Stimulated activated CD4-positive, alpha-beta T cell treated with anti-CD3 and anti-CD28 coated beads, Interleukin-1b, Interleukin-23, amount 100 ng/mL, for 1 hour (primary cell): Measurements from ENCODE around the gene VPS4A.

Experiments
- DNase-seq, 2 donors: peaks; one replicate each; pipeline ENCODE4 v3.0.0-alpha.2; 2020; ENCODE audit warnings: low read depth in 2 of 2

VPS4A gene

GRCh38 chr16:69307091-69307490 lies 4.1 kb upstream of the VPS4A start:
- DNase-seq, result no peak

DNA sequence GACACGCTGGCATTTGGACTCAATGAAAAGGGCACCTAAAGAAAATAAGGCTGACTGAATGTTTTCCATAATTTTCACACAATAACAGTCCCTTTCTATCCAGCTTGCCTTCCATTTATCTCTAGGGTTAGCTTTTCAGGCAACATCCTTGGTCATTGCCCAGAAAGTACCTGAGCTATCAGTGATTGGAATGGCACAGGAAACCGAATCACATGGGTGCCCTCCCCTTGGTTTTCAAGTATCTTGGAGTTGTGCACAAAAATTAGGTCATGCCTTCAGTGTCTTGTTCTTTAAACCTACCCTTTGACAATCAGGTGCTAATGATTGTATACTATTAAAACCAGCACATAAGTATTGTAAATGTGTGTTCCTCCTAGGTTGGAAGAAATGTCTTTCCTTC lies 3.3 kb upstream of the VPS4A start:
- DNase-seq, result no peak

GRCh38 chr16:69309316-69309715 lies 1.8 kb upstream of the VPS4A start:
- no peak for DNase-seq

DNA sequence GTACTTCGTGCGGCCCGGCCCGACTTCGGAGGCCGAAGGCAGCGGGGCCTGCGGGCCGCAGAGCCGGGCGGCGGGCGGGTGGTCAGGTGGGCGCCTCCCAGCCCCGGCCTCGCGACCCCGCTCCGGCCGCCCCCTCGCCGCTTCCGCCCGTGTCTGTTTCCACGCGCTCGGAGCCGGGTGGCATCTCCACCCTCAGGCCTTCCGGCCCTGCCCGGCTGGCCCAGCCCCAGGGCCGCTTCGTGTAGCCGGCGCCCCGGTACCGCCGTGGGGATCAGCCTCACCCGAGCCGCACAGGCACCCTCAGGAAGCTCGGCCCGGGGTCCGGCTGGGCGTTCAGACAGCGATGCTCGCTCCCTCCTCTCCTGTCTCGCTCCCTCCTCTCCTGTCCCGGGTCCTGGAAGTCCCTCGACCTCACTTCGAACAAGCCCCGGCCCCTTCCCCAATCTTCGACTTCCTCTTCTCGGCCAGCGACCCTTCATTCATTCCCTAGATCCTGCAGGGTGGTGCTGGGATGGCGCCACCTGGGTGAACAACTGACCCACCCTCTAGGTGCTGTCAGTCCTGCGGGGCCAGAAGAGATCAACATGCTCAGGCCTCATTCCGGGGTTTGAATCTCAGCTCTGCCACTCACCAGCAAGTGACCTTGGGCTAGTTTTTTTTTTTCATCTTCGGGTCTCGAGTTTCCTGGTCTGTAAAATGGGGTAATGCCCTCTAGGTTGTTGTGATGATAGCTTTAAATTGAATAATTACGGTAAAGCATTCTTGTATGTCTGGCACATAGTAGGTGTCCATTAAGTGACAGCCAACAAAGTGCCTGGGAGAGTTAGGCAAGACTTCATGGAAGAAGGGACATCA lies 610 bp downstream of the VPS4A start:
- no peak for DNase-seq

DNA sequence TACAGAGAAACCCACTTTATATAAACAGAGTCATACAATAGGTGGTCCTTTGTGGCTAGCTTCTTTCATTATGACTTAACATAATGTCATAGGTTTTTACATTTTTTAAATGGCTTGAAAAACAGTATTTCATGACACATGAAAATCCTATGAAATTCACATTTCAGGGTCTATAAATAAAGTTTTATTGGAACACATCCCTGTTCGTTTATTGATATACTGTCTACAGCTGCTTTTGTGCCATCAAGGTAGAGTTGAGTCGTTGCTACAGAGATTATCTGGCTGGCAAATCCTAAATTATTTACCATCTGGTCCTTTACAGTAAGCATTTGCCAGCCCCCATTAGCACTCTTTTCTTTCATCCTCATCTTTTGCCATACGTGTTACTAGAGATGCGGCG lies 2.3 kb downstream of the VPS4A start:
- DNase-seq, result no peak

- no peak for DNase-seq
Observed at GRCh38 chr16:69314534-69314933, 3.4 kb downstream of the VPS4A start.

- DNase-seq, result no peak
Observed at GRCh38 chr16:69315486-69316311, 4.5 kb downstream of the VPS4A start.

GRCh38 chr16:69316595-69317034 lies 5.5 kb downstream of the VPS4A start:
- DNase-seq, result no peak

DNA sequence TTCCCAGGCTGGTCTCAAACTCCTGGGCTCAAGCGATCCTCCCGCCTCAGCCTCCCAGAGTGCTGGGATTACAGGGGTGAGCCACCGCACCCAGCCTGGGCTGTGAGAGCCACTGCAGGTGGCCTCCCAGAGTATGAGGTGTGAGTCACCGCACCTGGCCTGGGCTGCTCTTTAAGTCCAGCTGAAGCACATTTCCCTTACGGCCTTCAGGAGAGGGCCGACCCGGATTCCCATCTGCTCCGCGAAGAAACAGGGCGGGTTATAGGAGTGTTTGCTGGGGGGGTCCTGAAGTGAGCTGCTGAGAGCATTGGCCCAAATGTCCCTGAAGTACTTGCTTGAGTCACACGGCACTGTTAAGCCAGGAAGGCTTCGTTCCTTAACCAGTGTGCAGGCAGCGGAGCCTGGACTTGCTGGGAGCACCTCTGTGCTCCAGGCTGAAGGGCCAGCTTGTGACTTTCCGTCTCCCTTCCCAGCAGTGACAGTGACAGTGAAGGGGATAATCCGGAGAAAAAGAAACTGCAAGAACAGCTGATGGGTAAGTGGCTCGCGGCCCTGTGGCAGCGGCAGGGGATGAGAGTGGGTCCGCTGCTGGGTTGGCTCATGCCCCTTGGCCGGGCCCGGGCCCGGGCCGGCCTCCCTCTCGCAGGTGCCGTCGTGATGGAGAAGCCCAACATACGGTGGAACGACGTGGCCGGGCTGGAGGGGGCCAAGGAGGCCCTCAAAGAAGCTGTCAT lies 7.2 kb downstream of the VPS4A start:
- no peak for DNase-seq

GRCh38 chr16:69318911-69319289 lies 7.8 kb downstream of the VPS4A start:
- DNase-seq, result no peak

GRCh38 chr16:69319381-69319780 lies 8.2 kb downstream of the VPS4A start:
- no peak for DNase-seq

GRCh38 chr16:69319826-69320739 lies 8.9 kb downstream of the VPS4A start:
- DNase-seq, result no peak

DNA sequence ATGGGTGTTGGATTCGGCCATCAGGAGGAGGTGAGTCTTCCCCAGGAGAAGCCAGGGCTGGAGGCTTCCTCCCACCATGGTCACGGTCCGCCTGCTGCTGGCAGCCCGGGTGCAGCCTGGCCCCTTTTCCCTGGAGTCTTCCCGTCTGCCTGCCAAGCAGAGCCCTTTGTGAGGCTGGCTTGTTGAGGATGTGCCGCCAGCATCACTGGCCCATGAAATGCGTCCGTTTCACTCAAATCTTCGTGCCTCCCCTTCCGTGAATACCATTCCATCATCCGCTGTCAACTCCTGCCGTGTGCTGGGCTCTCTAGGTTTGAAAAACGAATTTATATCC lies 9.6 kb downstream of the VPS4A start:
- DNase-seq, result no peak

DNA sequence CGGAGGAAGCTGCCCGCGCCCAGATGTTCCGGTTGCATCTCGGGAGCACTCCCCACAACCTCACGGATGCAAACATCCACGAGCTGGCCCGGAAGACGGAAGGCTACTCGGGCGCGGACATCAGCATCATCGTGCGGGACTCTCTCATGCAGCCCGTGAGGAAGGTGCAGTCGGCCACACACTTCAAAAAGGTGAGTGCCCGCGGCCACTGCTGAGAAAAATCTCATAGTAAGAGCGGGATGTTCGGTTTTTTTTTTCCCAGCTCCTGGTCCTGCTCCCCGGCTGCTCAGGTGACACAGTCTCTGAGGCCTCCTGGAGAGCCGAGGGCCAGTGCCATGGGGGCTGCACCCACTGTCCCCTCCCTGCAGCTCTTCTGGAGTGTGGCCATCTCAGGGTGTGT lies 9.9 kb downstream of the VPS4A start:
- no peak for DNase-seq

- no peak for DNase-seq
Observed at GRCh38 chr16:69322343-69322742, 11.2 kb downstream of the VPS4A start.

GRCh38 chr16:69323415-69323814 lies 12.3 kb downstream of the VPS4A start:
- no peak for DNase-seq

GRCh38 chr16:69324013-69324531 lies 12.9 kb downstream of the VPS4A start:
- DNase-seq, result no peak

DNA sequence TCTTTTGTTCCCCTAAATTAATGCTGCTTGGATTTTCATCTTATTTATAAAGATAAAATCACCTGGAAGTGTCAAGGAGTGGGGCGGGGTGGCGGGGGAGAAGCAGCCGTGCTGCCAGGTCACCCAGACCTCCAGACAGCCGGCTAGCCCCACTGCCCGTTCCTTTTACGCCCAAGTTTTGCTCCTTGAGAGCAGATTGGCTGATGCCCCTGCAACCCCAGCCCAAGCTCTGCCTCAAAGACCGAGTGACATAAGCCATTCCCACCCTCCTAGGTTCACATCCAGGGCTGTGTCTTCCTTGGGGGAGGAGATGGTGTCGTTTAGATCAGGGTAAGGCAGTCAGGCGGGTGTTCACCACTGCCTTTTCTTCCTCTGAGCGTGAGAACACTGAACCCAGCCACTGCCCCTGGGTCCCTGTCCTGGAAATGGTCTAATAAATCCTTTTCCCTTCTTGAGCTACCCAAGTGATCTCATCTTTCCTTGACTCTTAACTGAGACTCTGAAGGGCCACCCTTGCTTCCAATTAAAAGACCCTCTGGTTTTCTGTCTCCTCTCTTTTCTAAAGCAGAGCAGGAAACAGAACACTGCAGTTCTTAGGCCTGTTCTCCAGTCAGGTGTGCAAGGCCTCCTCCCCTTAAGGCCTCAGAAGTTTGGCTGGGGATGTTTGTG lies 13.6 kb downstream of the VPS4A start:
- no peak for DNase-seq

DNA sequence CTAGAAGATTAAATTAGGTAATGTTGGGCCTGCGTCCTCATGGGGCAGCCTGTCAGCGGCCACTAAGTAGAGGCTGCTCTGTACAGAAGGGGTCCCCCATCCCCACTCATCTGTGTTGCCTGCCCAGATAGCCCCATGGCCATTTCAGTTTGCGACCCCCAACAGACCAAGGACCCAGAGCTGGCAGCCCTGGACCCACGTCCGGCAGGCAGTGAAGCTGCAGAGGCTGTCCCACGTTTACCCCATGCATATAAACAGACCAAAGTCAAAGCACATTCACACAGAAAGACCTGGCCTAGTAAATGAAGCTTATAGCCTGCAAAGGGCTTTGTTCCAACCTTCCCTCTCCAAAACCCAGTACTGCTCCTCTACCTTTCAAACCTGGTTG lies 14.6 kb downstream of the VPS4A start:
- no peak for DNase-seq

DNA sequence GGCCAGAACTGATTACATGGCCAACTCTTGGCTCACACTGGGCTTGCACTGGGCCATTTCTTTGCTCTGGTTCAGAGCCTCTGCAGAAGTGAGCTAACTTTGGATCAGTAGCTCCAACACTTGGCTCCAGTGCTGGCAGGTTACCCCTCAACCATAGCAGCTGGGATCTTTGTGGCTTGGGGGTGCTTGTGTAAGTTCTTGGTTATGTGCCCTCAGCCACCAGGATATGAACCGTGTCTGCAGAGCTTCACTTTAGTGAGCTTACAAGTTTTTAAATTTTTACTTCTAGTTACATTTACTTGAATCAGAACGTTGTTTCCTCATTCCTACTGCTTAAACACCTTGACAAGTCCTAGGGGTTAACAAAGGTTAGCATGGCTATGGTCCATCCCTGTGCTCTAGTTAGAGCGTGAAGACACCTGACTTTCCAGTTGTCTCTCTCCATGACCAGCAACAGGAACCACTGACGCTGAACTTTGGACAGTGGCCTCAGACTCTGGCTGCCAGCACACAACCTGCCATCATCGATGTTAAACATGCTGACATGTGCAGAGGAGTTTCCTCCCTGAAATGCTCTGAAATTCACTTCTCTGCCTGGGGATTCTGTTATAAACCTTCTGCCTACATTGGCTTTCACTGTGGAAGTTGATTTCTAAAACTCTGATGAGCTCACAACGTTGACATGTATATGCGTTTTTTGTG lies 15.2 kb downstream of the VPS4A start:
- no peak for DNase-seq
